Mucosa of descending colon (tissue), 3 donors: ENCODE measurements around the gene CDK15. TPM values are rescaled to one million over a fixed set of nuclear protein-coding genes. Genes with fewer than 3 reads are reported as not detected.
"Not testable (repeated sequence)": the region's sequence is repeated elsewhere in the genome, so short reads cannot be mapped to it uniquely, and the experiment has no call there.

Source experiments
- ATAC-seq: fragments of 200-7000 bp; cut with Tn5 transposase; one replicate; pipeline ENCODE4 v1.9.1; 2020; ENCODE audit warnings: mild to moderate bottlenecking, moderate library complexity
- DNase-seq, 3 donors: peaks; one replicate each; pipeline ENCODE4 v3.0.0-alpha.2; 2020
- H3K36me3 ChIP-seq: fragments of 200-600 bp; one replicate; pipeline ENCODE4 v1.8.0; 2021; ENCODE audit warnings: low read depth, mild to moderate bottlenecking
- H3K4me1 ChIP-seq: fragments of 200-600 bp; one replicate; pipeline ENCODE4 v1.8.0; 2021; ENCODE audit warnings: low read depth, mild to moderate bottlenecking
- H3K4me3 ChIP-seq: fragments of 200-600 bp; one replicate; pipeline ENCODE4 v1.8.0; 2021; ENCODE audit warnings: mild to moderate bottlenecking
- H3K9me3 ChIP-seq: fragments of 200-600 bp; one replicate; pipeline ENCODE4 v1.8.0; 2021; ENCODE audit warnings: mild to moderate bottlenecking
- CTCF ChIP-seq: fragments of 200-600 bp; IDR thresholded peaks from one replicate; pipeline ENCODE4 v1.8.0; 2022; ENCODE audit warnings: antibody characterized with exemption, mild to moderate bottlenecking
- intact Hi-C, 2 donors: fragments of 100-400 bp; cut with DNase I in 1 of 2; cut with micrococcal nuclease in 1 of 2; formaldehyde crosslinking; loops; one replicate each; pipeline versions ENCODE4 v1.11.0 to v1.11.1; 2022; cut with DNase I, micrococcal nuclease
- total RNA-seq, 3 donors: library from RNA; stranded (reverse); fragmentation: NEBNext Ultra II Directional in 2 of 3; extraction: Animal tissue kit (Norgen Biotek cat#: 25700) in 2 of 3; gene quantifications; one replicate each; pipeline versions ENCODE4 v1.2.1 to v1.2.4, GENCODE V29; 2021 to 2023
- donor health status: DM: no; HTN: no; CAD: no; lungs with moderate emphysema.
- donor health status: DM: no; HTN: no; CAD: no.
- donor health status: DM: no; HTN: yes; CAD: no.

The CDK15 gene
- total RNA-seq, 3 donors from 2014 or later: 0.94 to 1.4 TPM; not detected in 1

- Histone ChIP-seq H3K36me3 (no peaks in the 10 kb centered on the region), H3K4me3 (no peak overlapping the region), H3K4me1 (no peaks in the 10 kb centered on the region), H3K9me3 (no peaks in the 10 kb centered on the region)
- no peak for DNase-seq
- intact Hi-C loops: no loop called here
- no peak for TF ChIP-seq CTCF
- ATAC-seq: no peak
Observed at GRCh38 chr2:201837391-201837790, 31.1 kb downstream of the CDK15 start.

- DNase-seq: no peak
- H3K4me3 ChIP-seq: no peak overlapping the region
- no peak for TF ChIP-seq CTCF
- no peak for ATAC-seq
- H3K9me3 ChIP-seq: no peaks in the 10 kb centered on the region
- intact Hi-C loops: no loop called here
- H3K4me1 ChIP-seq: no peaks in the 10 kb centered on the region
- H3K36me3 ChIP-seq: no peaks in the 10 kb centered on the region
Observed at GRCh38 chr2:201837824-201838431, 31.6 kb downstream of the CDK15 start.

GRCh38 chr2:201839727-201840126 is 33.4 kb downstream of the CDK15 start:
- Histone ChIP-seq H3K36me3 (no peaks in the 10 kb centered on the region), H3K9me3 (no peaks in the 10 kb centered on the region), H3K4me3 (no peak overlapping the region), H3K4me1 (no peaks in the 10 kb centered on the region)
- ATAC-seq (no peak), DNase-seq (no peak)
- intact Hi-C loops: no loop called here
- no peak for TF ChIP-seq CTCF

GRCh38 chr2:201840726-201841125 is 34.4 kb downstream of the CDK15 start:
- DNase-seq (no peak), ATAC-seq (no peak)
- Histone ChIP-seq H3K4me1 (no peaks in the 10 kb centered on the region), H3K4me3 (no peak overlapping the region), H3K9me3 (no peaks in the 10 kb centered on the region), H3K36me3 (no peaks in the 10 kb centered on the region)
- TF ChIP-seq CTCF: no peak
- intact Hi-C loops: no loop called here

GRCh38 chr2:201842131-201842860 is 36.0 kb downstream of the CDK15 start:
- no peaks in the 10 kb centered on the region for H3K36me3 ChIP-seq
- no peaks in the 10 kb centered on the region for H3K9me3 ChIP-seq
- intact Hi-C loops: no loop called here
- no peaks in the 10 kb centered on the region for H3K4me1 ChIP-seq
- ATAC-seq (no peak), DNase-seq (no peak)
- TF ChIP-seq CTCF: no peak
- no peak overlapping the region for H3K4me3 ChIP-seq

GRCh38 chr2:201844922-201845321 is 38.6 kb downstream of the CDK15 start:
- H3K9me3 ChIP-seq, ATAC-seq, intact Hi-C loops, H3K4me3 ChIP-seq, H3K36me3 ChIP-seq, DNase-seq, H3K4me1 ChIP-seq: not testable (repeated sequence)
